Measurements from ENCODE around the gene SDK1. TPM values are rescaled to one million over a fixed set of nuclear protein-coding genes. Genes with fewer than 3 reads are reported as not detected.

The SDK1 gene
- total RNA-seq, 1 donor from 2014 or later: 5.4 TPM

- Mint-ChIP-seq H3K4me3 (ENCODE audit: unreplicated experiment) (no peak overlapping the region), H3K36me3 (ENCODE audit: unreplicated experiment) (no peaks in the 10 kb centered on the region), H3K9me3 (ENCODE audit: unreplicated experiment) (peaks cover 4% of the 10 kb centered on the region), H3K27me3 (ENCODE audit: unreplicated experiment) (no peaks in the 10 kb centered on the region), H3K27ac (ENCODE audit: unreplicated experiment) (no peak overlapping the region), H3K4me1 (ENCODE audit: unreplicated experiment) (no peaks in the 10 kb centered on the region)
- peak; percentile 46 for TF ChIP-seq CTCF (IDR thresholded peaks at IDR 0.05)
- no peak for DNase-seq (ENCODE audit: extremely low spot score, unreplicated experiment)
Measured at GRCh38 chr7:3673524-3673923, 372.5 kb downstream of the SDK1 start.

DNA sequence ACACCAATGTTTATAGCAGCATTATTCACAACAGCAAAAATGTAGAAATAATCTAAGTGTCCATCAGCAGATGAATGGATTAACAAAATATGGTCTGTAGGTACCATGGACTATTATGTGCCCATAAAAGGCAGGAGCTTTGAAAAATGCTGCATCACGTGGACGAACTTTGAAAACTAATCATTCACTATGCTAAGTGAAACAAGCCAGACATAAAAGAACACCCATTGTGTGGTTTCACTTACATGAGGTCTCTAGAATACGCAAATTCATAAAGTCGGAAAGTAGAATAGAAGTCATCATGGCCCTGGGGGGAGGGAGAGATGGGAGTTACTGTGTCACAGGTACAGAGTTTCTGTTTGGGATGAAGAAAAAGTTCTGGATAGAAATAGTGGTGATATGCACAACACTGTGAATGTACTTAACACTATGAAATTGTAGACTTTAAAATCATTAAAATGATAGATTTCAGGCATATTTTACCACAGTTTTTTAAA is 377.3 kb downstream of the SDK1 start:
- H3K27me3 Mint-ChIP-seq (ENCODE audit: unreplicated experiment): no peaks in the 10 kb centered on the region

DNA sequence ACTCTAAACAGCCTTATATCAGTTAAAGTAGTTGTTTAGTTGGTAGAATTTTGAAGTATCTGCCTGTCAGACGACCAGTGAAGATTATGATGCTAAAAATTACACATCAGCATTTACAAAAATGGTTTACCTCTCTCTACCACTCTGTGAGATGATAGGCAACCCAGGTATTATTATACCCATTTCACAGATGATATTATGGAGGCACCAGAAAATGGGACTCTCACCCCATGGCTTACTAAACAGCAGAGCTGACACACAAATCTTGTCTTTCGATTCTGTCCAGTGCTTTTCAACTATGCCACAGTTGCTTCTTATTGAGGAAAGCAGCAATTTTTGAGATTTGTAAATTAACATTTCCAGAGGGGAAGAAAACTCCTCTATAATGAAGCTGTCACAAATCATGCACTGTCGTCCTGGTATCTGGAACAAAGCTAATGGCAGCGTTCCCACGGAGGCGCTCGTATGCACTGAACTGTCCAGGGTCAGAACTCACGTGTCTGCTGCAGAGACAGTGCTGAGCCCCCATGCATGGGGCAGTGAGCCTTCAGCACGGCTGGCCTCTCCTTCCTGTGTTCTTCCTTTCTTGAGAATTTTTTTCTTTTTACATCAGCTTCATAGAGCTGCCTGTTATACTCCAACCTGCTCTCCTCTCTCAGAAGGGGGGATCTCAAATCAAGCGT is 381.1 kb downstream of the SDK1 start:
- no peak for TF ChIP-seq CTCF (IDR thresholded peaks at IDR 0.05)

More for the DNA sequence above, 377.3 kb downstream of the SDK1 start:
- H3K36me3 Mint-ChIP-seq (ENCODE audit: unreplicated experiment): no peaks in the 10 kb centered on the region
- TF ChIP-seq CTCF (IDR thresholded peaks at IDR 0.05): no peak
- no peak overlapping the region for H3K4me3 Mint-ChIP-seq (ENCODE audit: unreplicated experiment)
- no peaks in the 10 kb centered on the region for H3K4me1 Mint-ChIP-seq (ENCODE audit: unreplicated experiment)
- DNase-seq (ENCODE audit: extremely low spot score, unreplicated experiment): no peak
- peaks cover 4% of the 10 kb centered on the region for H3K9me3 Mint-ChIP-seq (ENCODE audit: unreplicated experiment)
- H3K27ac Mint-ChIP-seq (ENCODE audit: unreplicated experiment): no peak overlapping the region

DNA sequence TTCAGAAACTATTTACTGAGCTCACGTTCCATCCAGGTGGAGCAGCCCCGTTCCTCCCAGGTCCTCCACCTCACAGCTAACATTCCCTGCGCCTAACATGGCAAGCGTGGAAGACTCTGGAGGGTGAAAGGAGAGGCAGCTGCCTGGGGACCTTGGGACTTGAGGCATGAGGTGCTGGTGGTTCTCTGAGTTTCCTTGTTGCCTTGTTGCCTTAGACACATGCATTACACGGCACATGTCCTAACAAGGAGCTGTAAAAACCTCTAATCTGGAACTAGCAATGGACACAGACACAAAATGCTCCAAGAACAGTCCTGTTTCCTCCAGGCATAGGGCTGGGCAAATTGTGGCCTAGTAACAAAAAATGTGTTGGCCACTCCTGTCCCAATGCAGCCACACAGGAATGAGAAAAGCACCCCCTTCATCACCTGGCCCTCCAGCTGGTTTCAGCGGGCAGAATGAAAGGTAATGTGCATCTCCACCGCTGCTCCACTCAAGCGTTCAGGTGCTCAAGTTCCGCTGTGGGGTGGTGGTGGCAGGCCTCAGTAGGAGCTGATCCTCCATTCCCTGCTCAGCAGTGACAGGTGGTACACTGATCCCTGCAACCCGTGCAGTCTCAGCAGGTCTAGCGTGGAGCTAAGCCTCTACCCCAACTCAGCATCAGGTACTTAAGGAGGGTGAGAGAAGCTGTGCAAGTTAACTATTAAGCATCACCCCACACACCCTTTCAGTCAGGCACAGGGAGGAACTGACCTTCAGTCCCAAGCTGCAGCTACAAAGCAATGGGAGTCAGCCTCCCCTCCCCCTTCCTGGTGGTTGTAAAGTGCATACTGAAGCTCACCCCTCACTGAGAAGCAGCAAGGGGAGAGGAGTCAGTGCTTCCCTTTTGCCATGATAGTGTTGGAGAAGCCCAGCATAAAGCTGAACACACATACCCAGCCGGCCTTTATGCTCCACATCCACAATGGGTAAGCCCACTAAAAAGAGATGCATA is 382.8 kb downstream of the SDK1 start:
- no peak overlapping the region for H3K27ac Mint-ChIP-seq (ENCODE audit: unreplicated experiment)

More for the DNA sequence above, 381.1 kb downstream of the SDK1 start:
- Mint-ChIP-seq H3K4me3 (ENCODE audit: unreplicated experiment) (no peak overlapping the region), H3K27me3 (ENCODE audit: unreplicated experiment) (no peaks in the 10 kb centered on the region), H3K27ac (ENCODE audit: unreplicated experiment) (no peak overlapping the region), H3K36me3 (ENCODE audit: unreplicated experiment) (no peaks in the 10 kb centered on the region), H3K4me1 (ENCODE audit: unreplicated experiment) (no peaks in the 10 kb centered on the region), H3K9me3 (ENCODE audit: unreplicated experiment) (peaks cover 4% of the 10 kb centered on the region)
- no peak for DNase-seq (ENCODE audit: extremely low spot score, unreplicated experiment)

More for the DNA sequence above, 382.8 kb downstream of the SDK1 start:
- Mint-ChIP-seq H3K27me3 (ENCODE audit: unreplicated experiment) (no peaks in the 10 kb centered on the region), H3K4me3 (ENCODE audit: unreplicated experiment) (no peak overlapping the region), H3K36me3 (ENCODE audit: unreplicated experiment) (peaks cover 1% of the 10 kb centered on the region), H3K4me1 (ENCODE audit: unreplicated experiment) (no peaks in the 10 kb centered on the region), H3K9me3 (ENCODE audit: unreplicated experiment) (no peaks in the 10 kb centered on the region)
- no peak for DNase-seq (ENCODE audit: extremely low spot score, unreplicated experiment)
- no peak for TF ChIP-seq CTCF (IDR thresholded peaks at IDR 0.05)

Data from osteocyte (in vitro differentiated cells).